Muscle layer of colon (tissue), 2 donors: ENCODE results near the gene CSNK1G2.

ENCODE experiments used
- H3K27ac ChIP-seq: one replicate; pipeline ENCODE4 v1.7.0; 2013; ENCODE audit warnings: low read depth, mild to moderate bottlenecking, low read length, moderate library complexity
- H3K27me3 ChIP-seq, 2 donors: one replicate each; pipeline ENCODE4 v1.7.0; 2013; ENCODE audit warnings: low read length in 2 of 2, mild to moderate bottlenecking in 2 of 2; ENCODE audit not compliant: insufficient read depth in 2 of 2, control insufficient read depth in 1 of 2
- H3K36me3 ChIP-seq: one replicate; pipeline ENCODE4 v1.7.0; 2013; ENCODE audit warnings: mild to moderate bottlenecking, low read length; ENCODE audit not compliant: insufficient read depth
- H3K4me1 ChIP-seq: one replicate; pipeline ENCODE4 v1.7.0; 2013; ENCODE audit warnings: mild to moderate bottlenecking, low read length; ENCODE audit not compliant: insufficient read depth
- H3K4me3 ChIP-seq, 2 donors: one replicate each; pipeline ENCODE4 v1.7.0; 2013; ENCODE audit warnings: low read length in 2 of 2, low read depth in 1 of 2, mild to moderate bottlenecking in 1 of 2, moderate library complexity in 1 of 2
- H3K9ac ChIP-seq: one replicate; pipeline ENCODE4 v1.7.0; 2013; ENCODE audit warnings: low read length
- H3K9me3 ChIP-seq: one replicate; pipeline ENCODE4 v1.7.0; 2013; ENCODE audit warnings: mild to moderate bottlenecking, low read length
- donor health status: abdominal sarcoma.
- donor health status: Adenocarcinoma of cecum.

The CSNK1G2 gene

DNA sequence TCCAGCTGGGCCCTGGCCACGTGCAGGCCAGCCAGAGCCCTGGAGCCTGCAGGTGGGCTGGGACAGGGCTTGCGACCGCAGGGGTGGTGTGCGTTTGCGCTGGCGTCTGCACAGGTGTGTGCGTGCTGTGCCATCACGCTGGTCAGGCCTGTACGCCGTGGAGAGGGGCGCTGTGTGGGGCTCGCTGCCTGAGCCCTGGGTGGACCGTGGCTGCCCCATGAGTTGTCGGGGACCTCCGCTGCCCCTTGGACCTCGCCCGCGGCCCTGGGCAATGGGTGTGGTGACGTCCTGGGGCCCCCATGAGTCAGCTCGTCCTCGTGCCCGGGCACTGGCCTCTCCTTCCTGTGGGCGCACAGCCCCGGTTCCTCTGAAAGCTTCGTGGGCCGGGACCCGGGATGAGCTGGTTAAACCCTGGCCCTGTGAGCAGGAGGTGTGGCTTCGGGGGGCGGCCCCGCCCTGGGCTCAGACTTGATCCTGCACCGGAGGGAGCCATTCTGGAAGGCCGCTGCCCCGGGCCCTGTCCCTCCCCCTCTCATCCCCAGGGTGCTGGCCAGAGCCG is 6.8 kb downstream of the CSNK1G2 start:
- no peaks in the 10 kb centered on the region for H3K36me3 ChIP-seq
- no peak overlapping the region for H3K27ac ChIP-seq
- H3K27me3 ChIP-seq, result no peaks in the 10 kb centered on the region
- H3K9me3 ChIP-seq, result no peaks in the 10 kb centered on the region
- H3K4me3 ChIP-seq, result no peak overlapping the region
- peaks cover 9% of the 10 kb centered on the region for H3K4me1 ChIP-seq
- no peak overlapping the region for H3K9ac ChIP-seq

DNA sequence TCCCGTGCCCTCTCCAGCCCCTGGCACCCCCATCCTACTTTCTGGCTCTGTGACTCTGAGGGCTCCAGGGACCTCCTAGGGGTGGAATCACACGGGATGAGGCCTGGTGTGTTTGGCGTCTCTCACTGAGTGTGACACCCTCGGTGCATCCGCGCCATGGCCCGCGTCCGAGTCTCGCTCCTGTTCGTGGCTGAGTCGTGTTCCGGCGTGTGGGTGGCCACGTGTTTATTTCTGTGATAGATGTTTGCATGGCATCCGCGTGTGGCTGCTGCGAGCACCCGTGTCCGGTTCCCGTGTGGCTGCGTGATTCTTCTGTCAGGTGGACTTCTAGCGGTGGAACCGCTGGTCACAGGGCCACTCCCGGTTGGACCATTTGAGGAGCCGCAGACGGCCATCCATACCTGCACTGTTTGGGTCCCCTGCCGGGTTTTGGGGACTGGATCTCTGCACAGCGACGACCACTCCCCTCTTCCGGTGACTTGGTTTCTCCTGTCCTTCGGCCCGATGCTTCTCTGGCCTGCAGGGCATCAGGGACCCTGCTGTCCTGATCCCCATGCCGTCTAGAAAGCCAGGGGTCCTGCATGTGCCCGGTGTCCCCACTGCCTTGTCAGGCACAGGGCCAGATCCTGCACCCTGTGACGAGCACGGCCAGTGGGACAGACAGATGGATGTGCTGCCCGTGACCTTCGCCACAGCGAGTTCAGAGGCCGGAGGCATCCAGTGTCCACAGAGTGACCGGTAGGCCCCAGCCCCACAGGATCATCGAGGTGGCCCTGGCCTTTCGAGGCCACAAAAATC is 8.5 kb downstream of the CSNK1G2 start:
- no peaks in the 10 kb centered on the region for H3K4me1 ChIP-seq
- no peak overlapping the region for H3K4me3 ChIP-seq
- H3K9ac ChIP-seq, result no peak overlapping the region
- no peaks in the 10 kb centered on the region for H3K36me3 ChIP-seq
- no peaks in the 10 kb centered on the region for H3K27me3 ChIP-seq
- no peak overlapping the region for H3K27ac ChIP-seq
- no peaks in the 10 kb centered on the region for H3K9me3 ChIP-seq

DNA sequence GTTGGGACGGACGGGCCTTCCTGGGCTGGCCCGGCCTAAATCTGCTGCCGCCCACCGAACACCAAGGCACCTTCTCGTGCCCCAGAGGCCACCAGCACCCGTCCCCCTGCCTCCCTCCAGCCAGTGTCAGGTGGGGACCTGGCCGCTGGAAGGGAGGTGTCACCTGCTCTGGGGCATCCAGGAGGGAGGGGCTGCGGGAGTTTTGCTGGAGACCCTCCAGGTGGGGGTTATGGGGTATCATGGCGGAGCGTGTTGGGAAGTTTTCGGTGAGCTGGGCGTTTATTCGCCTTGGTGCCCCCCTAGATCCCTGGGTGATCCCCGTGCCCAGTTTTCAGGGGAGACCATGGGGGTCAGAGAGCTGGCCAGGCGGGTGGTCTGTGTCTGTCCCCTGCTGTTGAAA is 9.7 kb downstream of the CSNK1G2 start:
- Histone ChIP-seq H3K27me3 (no peaks in the 10 kb centered on the region), H3K9me3 (no peaks in the 10 kb centered on the region), H3K27ac (no peak overlapping the region), H3K36me3 (no peaks in the 10 kb centered on the region), H3K9ac (no peak overlapping the region), H3K4me3 (no peak overlapping the region), H3K4me1 (no peaks in the 10 kb centered on the region)

DNA sequence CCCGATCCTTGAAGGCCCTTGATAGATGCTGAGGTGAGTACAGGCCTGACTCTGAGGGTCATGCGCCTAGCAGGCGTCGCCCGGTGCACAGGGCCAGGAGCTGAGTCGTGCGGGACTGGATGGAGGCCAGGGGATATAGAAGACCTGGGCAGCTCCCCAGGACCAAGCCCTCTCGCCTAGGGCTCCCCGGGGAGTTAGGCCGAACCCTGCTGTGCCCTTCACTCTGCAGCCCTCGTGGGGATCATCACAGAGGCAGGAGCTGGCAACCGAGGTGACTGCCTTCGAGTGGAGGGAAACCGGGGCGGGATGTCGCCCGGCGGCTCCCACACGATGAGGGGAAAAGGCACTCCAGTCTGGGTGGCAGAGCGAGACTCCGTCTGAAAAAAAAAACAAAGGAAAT is 11.7 kb downstream of the CSNK1G2 start:
- H3K4me1 ChIP-seq, result peaks cover 8% of the 10 kb centered on the region
- H3K9ac ChIP-seq, result no peak overlapping the region
- no peaks in the 10 kb centered on the region for H3K36me3 ChIP-seq
- no peak overlapping the region for H3K4me3 ChIP-seq
- no peaks in the 10 kb centered on the region for H3K27me3 ChIP-seq
- no peak overlapping the region for H3K27ac ChIP-seq
- H3K9me3 ChIP-seq, result no peaks in the 10 kb centered on the region

DNA sequence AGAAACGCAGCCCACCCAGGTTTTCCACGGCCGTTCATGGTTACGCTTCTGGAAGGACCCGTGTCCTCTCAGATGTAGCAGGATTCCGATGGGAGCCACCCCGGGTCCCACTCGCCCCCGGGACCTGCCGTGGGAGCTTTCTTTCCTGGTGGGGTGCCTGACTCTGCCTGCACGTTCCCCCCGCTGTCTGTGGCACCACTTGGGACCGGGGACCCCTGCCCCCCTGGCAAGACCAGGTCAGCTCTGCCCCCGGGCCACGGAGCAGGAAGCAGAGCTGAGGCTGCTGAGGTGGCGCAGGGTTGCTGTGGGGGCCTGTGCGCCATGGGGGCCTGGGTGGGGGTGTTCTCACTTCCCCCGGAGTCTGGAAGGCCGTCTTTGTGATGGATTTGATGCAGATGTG is 12.1 kb downstream of the CSNK1G2 start:
- H3K36me3 ChIP-seq, result no peaks in the 10 kb centered on the region
- H3K4me1 ChIP-seq, result peaks cover 8% of the 10 kb centered on the region
- no peaks in the 10 kb centered on the region for H3K27me3 ChIP-seq

DNA sequence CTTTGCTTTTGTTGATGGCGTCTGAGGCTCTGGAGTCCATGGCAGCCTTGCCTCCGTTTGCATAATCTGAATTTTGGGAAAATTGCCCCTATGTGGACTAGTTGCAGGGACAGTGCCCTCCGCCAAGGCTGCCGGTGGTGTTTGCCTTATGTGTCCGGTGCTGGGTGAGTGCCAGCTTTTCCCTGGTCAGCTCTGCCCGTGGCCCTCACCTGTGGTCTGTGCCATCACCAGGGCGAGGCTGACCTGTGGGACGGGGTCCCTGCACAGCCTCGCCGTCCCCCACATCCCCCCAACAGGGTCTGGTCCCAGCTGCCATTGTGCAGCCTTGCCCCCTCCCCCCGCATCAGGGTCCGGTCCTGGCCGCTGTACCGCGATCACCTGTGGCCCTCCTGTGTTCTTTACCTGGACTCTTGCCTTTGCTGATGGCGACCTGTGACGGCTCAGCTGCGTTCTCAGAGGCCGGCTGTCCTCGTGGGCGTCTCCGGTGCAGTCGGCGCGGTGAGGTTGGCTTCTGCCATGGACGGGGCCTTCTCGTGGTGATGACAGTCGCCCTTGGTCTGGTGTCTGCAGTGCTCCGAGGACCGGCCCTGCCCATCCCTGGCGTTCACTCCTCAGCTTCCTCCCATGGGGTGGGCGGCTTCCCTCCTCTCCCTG is 12.6 kb downstream of the CSNK1G2 start:
- no peaks in the 10 kb centered on the region for H3K27me3 ChIP-seq
- H3K4me3 ChIP-seq, result no peak overlapping the region
- H3K9ac ChIP-seq, result no peak overlapping the region
- no peak overlapping the region for H3K27ac ChIP-seq
- no peaks in the 10 kb centered on the region for H3K9me3 ChIP-seq
- peaks cover 8% of the 10 kb centered on the region for H3K4me1 ChIP-seq
- no peaks in the 10 kb centered on the region for H3K36me3 ChIP-seq

More for the DNA sequence above, 12.1 kb downstream of the CSNK1G2 start:
- H3K27ac ChIP-seq, result no peak overlapping the region
- no peak overlapping the region for H3K9ac ChIP-seq
- H3K4me3 ChIP-seq, result no peak overlapping the region
- H3K9me3 ChIP-seq, result no peaks in the 10 kb centered on the region

DNA sequence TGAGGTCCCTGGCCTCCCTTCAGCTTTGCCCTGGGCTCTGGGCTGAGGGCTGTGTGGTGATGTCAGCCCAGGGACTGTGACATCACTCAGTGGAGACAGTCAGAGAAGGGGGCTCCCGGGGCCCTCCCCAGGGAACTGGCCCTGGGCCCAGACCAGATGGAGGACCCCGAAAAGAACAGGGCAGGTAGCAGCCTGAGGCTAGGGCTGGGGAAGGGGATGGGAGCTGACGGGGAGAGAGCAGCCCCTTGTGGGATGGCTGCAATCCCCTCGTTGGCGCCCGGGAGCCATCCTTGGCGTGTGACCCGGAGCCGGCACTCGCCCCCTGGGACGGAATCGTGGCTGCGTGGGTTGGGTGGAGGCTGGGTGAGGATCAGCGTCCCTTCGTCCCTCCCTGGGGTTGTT is 13.6 kb downstream of the CSNK1G2 start:
- Histone ChIP-seq H3K36me3 (no peaks in the 10 kb centered on the region), H3K27ac (no peak overlapping the region), H3K4me1 (peaks cover 8% of the 10 kb centered on the region), H3K4me3 (no peak overlapping the region), H3K27me3 (no peaks in the 10 kb centered on the region), H3K9me3 (no peaks in the 10 kb centered on the region), H3K9ac (no peak overlapping the region)

DNA sequence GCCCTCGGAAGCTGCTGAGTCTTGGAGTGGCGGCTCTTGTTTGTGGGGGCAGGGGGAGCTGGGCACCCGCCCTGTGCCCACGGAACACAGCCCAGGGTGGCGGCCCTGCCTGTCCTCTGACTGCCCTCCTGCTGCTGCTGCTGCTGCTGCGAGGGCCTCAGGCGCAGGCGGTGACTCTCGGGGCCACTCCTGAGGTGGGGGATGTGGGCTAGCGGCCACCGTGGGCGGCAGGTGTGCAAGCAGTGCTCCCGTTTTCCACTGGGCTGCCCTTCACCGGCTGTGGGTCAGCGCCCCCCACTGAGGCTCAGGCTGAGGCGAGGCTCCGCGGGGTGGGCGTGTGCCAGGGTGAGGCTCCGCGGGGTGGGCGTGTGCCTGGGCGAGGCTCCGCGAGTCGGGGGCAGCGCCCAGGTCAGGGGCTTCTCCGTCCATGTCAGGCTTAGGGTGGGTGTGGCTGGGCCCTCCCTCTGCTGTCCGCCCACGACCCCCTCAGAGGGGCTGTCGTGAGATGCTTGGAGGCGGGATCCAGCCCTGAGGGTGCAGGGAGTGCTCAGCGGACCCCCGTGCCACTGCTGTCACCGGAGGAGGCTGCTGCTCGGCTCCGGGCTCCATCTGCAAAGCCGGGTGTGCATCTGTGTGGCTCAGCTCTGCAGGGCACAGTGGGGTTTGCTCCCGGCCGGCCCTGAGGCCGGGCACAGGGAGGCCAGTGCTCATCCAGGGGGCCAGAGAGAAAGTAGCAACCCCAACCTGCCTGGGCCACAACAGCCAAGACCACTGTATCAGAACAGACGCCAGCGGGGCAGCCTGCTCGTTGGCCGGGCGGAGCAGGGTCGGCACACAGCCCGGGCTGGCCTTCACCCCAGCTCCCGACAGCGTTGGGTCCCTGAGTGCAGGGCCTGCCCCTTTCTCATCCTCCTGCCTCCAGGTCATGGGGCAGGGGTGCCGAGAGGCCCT is 14.5 kb downstream of the CSNK1G2 start:
- Histone ChIP-seq H3K9me3 (no peaks in the 10 kb centered on the region), H3K4me1 (peaks cover 8% of the 10 kb centered on the region), H3K9ac (no peak overlapping the region), H3K27ac (no peak overlapping the region), H3K27me3 (no peaks in the 10 kb centered on the region), H3K4me3 (no peak overlapping the region), H3K36me3 (no peaks in the 10 kb centered on the region)

DNA sequence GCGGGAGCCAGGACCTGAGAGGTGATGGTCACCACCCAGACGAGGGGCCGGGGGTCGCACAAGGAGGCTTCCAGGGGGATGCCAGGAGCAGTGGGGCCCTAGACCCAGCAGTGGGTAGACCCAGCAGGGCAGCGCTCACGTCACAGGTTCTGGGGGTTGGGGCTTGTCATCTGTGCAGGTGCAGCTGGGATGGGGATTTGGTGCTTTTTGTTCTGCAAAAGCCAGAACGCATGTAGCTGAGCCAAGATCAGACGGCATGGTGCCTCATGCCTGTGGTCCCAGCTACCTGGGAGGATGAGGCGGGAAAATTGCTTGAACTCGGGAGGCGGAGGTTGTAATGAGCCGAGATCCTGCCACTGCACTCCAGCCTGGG is 15.1 kb downstream of the CSNK1G2 start:
- no peaks in the 10 kb centered on the region for H3K36me3 ChIP-seq
- no peak overlapping the region for H3K9ac ChIP-seq
- no peak overlapping the region for H3K27ac ChIP-seq

DNA sequence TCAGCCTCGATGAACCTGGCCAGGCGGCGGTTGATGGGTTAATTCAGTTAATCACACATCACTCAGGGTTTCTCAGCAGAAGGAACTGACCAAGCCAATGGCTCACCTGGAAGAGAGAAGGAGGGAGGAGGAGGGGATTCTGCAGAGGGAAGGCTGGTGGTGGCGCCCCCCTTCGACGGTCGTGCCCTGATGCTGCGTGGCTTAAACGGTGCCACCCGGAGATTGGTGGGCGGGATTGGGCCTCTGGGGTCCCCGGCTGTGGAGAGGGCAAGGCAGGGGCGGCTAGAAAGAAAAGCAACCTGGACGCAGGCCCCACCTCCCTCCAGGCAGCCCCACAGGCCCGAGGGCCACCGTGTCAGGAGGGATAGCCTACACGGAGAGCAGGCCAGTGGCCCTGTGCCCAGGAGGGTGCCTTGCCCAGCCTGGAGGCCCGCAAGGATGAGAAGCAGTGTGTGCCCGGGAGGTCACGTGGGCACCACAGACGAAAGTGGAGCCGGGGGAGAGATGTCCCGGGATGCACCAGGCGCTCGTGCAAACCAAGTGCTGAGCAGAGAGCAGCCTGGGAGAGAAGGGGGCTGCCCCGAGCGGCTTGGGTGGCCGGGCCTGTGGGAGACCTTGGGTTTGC is 16.0 kb downstream of the CSNK1G2 start:
- H3K4me3 ChIP-seq, result peak overlapping the region in 1 of 2 donors; percentile 23
- no peaks in the 10 kb centered on the region for H3K36me3 ChIP-seq
- no peaks in the 10 kb centered on the region for H3K27me3 ChIP-seq
- peaks cover 8% of the 10 kb centered on the region for H3K4me1 ChIP-seq
- no peak overlapping the region for H3K9ac ChIP-seq
- H3K27ac ChIP-seq, result peak overlapping the region; percentile 52
- no peaks in the 10 kb centered on the region for H3K9me3 ChIP-seq

More for the DNA sequence above, 15.1 kb downstream of the CSNK1G2 start:
- peaks cover 8% of the 10 kb centered on the region for H3K4me1 ChIP-seq
- no peaks in the 10 kb centered on the region for H3K27me3 ChIP-seq
- no peak overlapping the region for H3K4me3 ChIP-seq
- no peaks in the 10 kb centered on the region for H3K9me3 ChIP-seq
